Effector memory CD8-positive, alpha-beta T cell (primary cell): ENCODE measurements around the gene DRC7.

Source experiments
- ATAC-seq: fragments of 150-1000 bp; cut with Tn5 transposase; replicated peaks from 2 replicates; pipeline ENCODE4 v1.10.0; 2021; ENCODE audit warnings: mild to moderate bottlenecking, moderate library complexity
- DNase-seq, 3 experiments: peaks; one replicate each; pipeline ENCODE4 v3.0.0; 2021
- H3K27ac Mint-ChIP-seq, 2 donors: one replicate each; pipeline ENCODE4 v1.8.0; 2022; ENCODE audit warnings: mild to moderate bottlenecking in 2 of 2, mixed read lengths in 2 of 2, moderate library complexity in 2 of 2
- H3K27me3 Mint-ChIP-seq, 2 donors: one replicate each; pipeline ENCODE4 v1.8.0; 2022; ENCODE audit warnings: mixed read lengths in 2 of 2
- H3K36me3 Mint-ChIP-seq: one replicate; pipeline ENCODE4 v1.8.0; 2022; ENCODE audit warnings: mild to moderate bottlenecking, moderate library complexity, mixed read lengths; ENCODE audit not compliant: insufficient read depth
- H3K4me1 Mint-ChIP-seq, 2 donors: one replicate each; pipeline ENCODE4 v1.8.0; 2022; ENCODE audit warnings: low read depth in 2 of 2, mixed read lengths in 2 of 2
- H3K4me3 Mint-ChIP-seq, 2 donors: one replicate each; pipeline ENCODE4 v1.8.0; 2022; ENCODE audit warnings: mild to moderate bottlenecking in 2 of 2, mixed read lengths in 2 of 2, moderate library complexity in 2 of 2
- H3K9me3 Mint-ChIP-seq, 2 donors: one replicate each; pipeline ENCODE4 v1.8.0; 2022; ENCODE audit warnings: mixed read lengths in 2 of 2

Gene DRC7

DNA sequence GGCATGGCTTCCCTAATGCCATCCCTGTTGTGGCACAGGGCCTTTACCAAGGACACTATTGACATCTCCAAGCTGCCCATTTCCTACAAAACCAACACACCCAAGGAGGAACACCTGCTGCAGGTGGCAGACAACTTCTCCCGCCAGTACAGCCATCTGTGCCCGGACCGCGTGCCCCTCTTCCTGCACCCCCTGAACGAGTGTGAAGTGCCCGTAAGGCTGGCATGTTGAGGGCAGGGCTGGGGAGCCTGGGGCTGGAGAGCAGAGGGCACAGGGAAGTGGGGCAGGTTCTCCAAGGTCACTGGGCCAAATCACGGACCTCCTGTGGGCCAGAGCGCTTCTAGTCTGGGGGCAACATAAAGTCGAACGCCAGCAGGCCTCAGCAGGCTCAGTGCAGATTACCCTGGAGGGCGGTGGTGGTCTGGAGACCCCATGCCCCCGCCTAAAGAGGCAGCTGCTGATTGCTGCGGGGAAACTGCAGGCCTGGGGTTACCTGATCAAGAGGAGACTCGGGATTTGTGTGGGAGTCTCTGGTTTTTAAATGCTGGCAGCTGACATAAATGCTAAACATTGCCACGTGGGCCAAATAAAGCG lies 4.3 kb downstream of the DRC7 start:
- no peak overlapping the region for H3K27ac Mint-ChIP-seq
- no peaks in the 10 kb centered on the region for H3K9me3 Mint-ChIP-seq
- peaks cover 5 to 7% of the 10 kb centered on the region in 2 donors for H3K4me1 Mint-ChIP-seq
- DNase-seq (no peak), ATAC-seq (no peak)
- peaks cover 0 to under 1% of the 10 kb centered on the region in 2 donors for H3K27me3 Mint-ChIP-seq
- H3K4me3 Mint-ChIP-seq: no peak overlapping the region
- H3K36me3 Mint-ChIP-seq: peaks cover 4% of the 10 kb centered on the region

DNA sequence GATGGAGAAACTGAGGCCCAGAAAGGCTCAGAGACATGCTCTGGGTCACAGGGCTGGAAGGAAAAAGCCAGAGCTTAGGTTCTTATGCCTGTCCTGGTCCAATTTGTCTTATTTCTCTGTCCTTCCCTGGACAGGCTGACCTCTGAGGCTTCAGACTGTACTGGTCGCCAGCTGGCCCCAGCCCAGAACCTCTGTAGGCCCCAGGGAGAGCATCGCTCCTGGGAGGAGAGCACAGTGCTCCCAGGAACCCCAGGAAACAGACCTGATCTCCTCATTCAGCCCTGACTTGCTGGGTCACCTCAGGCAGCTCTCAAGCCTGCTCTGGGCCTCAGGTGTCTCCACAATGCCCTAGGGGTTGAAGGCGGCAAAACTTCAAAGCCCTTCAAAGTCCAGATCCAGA lies 4.9 kb downstream of the DRC7 start:
- Mint-ChIP-seq H3K36me3 (peaks cover 4% of the 10 kb centered on the region), H3K4me1 (peaks cover 5 to 7% of the 10 kb centered on the region in 2 donors)
- no peak for ATAC-seq

GRCh38 chr16:57699899-57700298 lies 5.3 kb downstream of the DRC7 start:
- DNase-seq: no peak
- ATAC-seq: no peak
- H3K4me1 Mint-ChIP-seq: peaks cover 2 to 4% of the 10 kb centered on the region in 2 donors
- no peaks in the 10 kb centered on the region for H3K9me3 Mint-ChIP-seq
- no peak overlapping the region for H3K4me3 Mint-ChIP-seq
- H3K36me3 Mint-ChIP-seq: peaks cover 4% of the 10 kb centered on the region
- no peaks in the 10 kb centered on the region for H3K27me3 Mint-ChIP-seq
- H3K27ac Mint-ChIP-seq: peak overlapping the region in 1 of 2 donors; percentile 33

More for the DNA sequence above, 4.9 kb downstream of the DRC7 start:
- no peak for DNase-seq
- no peak overlapping the region for H3K4me3 Mint-ChIP-seq
- no peaks in the 10 kb centered on the region for H3K27me3 Mint-ChIP-seq
- H3K27ac Mint-ChIP-seq: no peak overlapping the region
- H3K9me3 Mint-ChIP-seq: no peaks in the 10 kb centered on the region

- peaks cover 0 to 2% of the 10 kb centered on the region in 2 donors for H3K4me1 Mint-ChIP-seq
- H3K27me3 Mint-ChIP-seq: no peaks in the 10 kb centered on the region
- DNase-seq (no peak), ATAC-seq (no peak)
- H3K4me3 Mint-ChIP-seq: no peak overlapping the region
- H3K9me3 Mint-ChIP-seq: no peaks in the 10 kb centered on the region
- peaks cover 4% of the 10 kb centered on the region for H3K36me3 Mint-ChIP-seq
- H3K27ac Mint-ChIP-seq: no peak overlapping the region
These were observed 6.4 kb downstream of the DRC7 start for GRCh38 chr16:57700781-57701551.

DNA sequence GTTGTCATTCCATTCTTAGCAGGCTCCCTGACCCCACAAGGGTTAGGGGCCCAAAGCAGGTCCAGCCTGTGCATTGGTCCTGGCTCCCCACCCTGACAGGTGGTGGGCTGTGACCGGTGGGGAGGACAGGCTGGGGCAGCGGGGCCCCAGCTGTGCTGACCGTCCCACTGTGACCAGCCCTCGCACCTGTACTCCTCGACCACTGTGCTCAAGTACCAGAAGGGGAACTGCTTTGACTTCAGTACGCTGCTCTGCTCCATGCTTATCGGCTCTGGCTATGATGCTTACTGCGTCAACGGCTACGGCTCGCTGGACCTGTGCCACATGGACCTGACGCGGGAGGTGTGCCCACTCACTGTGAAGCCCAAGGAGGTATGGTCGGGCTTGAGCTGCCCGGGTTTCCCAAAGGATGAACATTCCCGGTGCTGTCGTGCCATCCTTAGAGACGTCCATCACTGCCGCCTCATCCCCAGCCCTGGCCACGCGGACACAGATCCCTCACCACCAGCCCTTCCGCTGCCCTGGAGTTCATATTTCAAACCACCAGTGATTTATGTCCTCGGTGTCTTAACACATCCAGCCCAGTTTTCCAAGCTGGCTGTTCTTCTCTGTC lies 7.3 kb downstream of the DRC7 start:
- no peak for ATAC-seq
- Mint-ChIP-seq H3K36me3 (peaks cover 7% of the 10 kb centered on the region), H3K4me3 (no peak overlapping the region), H3K4me1 (peaks cover 0 to 2% of the 10 kb centered on the region in 2 donors), H3K27me3 (peaks cover 4 to 6% of the 10 kb centered on the region in 2 donors), H3K27ac (no peak overlapping the region), H3K9me3 (peaks cover 0 to 3% of the 10 kb centered on the region in 2 donors)
- DNase-seq: no peak

DNA sequence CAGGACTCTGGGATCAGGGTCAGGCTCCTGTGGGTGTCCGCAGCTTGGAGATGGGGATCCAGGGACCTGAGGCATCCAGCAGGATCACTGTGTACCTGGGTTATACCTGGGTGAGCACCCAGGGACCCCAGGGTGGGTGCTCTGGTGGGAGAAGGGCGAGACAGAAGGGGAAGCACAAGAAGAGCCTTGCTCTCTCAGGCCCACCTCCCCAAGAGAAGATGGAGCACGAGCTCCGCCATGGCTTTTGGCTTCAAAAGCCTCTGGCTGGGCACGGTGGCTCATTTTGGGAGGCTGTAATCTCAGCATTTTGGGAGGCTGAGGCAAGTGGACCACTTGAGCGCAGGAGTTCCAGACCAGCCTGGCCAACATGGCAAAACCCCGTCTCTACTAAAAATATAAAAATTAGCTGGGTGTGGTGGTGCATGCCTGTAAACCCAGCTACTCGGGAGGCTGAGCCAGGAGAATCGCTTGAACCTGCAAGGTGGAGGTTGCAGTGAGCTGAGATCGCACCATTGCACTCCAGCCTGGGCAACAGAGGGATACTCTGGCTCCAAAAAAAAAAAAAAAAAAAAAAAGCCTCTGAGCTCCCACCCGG lies 8.9 kb downstream of the DRC7 start:
- Mint-ChIP-seq H3K27ac (no peak overlapping the region), H3K4me3 (no peak overlapping the region), H3K4me1 (peaks cover 0 to 2% of the 10 kb centered on the region in 2 donors), H3K9me3 (peaks cover 0 to 4% of the 10 kb centered on the region in 2 donors), H3K27me3 (peaks cover 16 to 23% of the 10 kb centered on the region in 2 donors), H3K36me3 (peaks cover 7% of the 10 kb centered on the region)
- ATAC-seq: no peak
- no peak for DNase-seq

- Mint-ChIP-seq H3K4me1 (peaks cover 0 to 2% of the 10 kb centered on the region in 2 donors), H3K4me3 (no peak overlapping the region), H3K36me3 (peaks cover 7% of the 10 kb centered on the region), H3K9me3 (peaks cover 0 to 4% of the 10 kb centered on the region in 2 donors), H3K27ac (no peak overlapping the region), H3K27me3 (peaks cover 17 to 24% of the 10 kb centered on the region in 2 donors)
- no peak for DNase-seq
- ATAC-seq: no peak
These were observed 9.7 kb downstream of the DRC7 start for GRCh38 chr16:57704011-57704904.

DNA sequence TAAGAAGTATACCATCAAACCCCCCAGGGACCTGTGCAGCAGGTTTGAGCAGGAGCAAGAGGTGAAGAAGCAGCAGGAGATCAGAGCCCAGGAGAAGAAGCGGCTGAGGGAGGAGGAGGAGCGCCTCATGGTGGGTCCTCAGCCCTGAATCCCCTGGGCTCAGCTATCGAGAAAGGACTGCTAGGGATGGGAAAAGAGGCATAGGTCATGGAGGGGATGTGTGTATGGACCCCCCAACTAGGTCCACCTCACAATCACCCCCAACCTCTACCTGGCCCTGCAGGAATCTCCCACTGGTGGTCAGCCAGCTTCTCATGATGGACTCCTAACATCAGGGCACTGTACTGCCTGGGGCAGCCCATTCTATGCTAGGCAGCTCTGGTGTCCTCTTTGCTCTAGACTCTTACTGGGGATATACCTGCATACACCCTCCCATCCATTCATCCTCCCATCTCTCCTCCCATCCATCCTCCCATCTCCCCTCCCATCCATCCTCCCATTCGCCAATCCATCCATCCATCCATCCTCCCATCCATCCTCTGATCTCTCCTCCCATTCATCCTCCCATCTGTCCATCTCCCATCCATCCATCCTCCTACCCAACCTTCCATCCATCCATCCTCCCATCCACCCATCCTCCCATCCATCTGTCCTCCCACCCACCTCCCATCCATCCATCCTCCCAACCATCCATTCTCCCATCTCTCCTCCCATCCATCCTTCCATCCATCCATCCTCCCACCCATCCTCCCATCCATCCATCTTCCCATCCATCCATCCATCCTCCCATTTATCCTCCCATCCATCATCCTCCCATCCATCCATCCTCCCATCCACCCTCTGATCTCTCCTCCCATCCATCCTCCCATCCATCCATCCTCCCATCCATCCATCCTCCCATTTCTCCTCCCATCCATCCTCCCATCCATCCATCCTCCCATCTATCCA lies 10.6 kb downstream of the DRC7 start:
- Mint-ChIP-seq H3K4me1 (no peaks in the 10 kb centered on the region), H3K27ac (peak overlapping the region in 1 of 2 donors; percentile 25), H3K27me3 (peaks cover 17 to 24% of the 10 kb centered on the region in 2 donors), H3K9me3 (peaks cover 0 to 4% of the 10 kb centered on the region in 2 donors), H3K36me3 (peaks cover 7% of the 10 kb centered on the region), H3K4me3 (no peak overlapping the region)
- DNase-seq (no peak), ATAC-seq (no peak)

- Mint-ChIP-seq H3K36me3 (peaks cover 7% of the 10 kb centered on the region), H3K27ac (no peak overlapping the region), H3K4me3 (no peak overlapping the region), H3K27me3 (peaks cover 17 to 24% of the 10 kb centered on the region in 2 donors), H3K9me3 (peaks cover 0 to 4% of the 10 kb centered on the region in 2 donors), H3K4me1 (no peaks in the 10 kb centered on the region)
- no peak for DNase-seq
- no peak for ATAC-seq
These were observed 12.1 kb downstream of the DRC7 start for GRCh38 chr16:57706717-57707116.

DNA sequence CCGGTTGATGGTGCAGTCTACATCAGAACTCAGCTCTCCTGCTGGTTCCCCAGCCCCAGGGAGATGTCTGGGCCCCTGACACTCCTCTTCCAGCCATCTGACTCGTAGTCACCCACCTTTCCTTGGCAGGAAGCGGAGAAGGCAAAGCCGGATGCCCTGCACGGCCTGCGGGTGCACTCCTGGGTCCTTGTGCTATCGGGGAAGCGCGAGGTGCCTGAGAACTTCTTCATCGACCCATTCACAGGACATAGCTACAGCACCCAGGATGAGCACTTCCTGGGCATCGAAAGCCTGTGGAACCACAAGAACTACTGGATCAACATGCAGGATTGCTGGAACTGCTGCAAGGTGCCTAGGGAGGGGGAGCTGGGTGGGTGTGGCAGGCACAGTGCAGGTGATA lies 12.7 kb downstream of the DRC7 start:
- DNase-seq (no peak), ATAC-seq (no peak)
- Mint-ChIP-seq H3K36me3 (peaks cover 7% of the 10 kb centered on the region), H3K9me3 (peaks cover 0 to 4% of the 10 kb centered on the region in 2 donors), H3K4me1 (no peaks in the 10 kb centered on the region), H3K27ac (no peak overlapping the region), H3K27me3 (peaks cover 17 to 24% of the 10 kb centered on the region in 2 donors), H3K4me3 (no peak overlapping the region)

DNA sequence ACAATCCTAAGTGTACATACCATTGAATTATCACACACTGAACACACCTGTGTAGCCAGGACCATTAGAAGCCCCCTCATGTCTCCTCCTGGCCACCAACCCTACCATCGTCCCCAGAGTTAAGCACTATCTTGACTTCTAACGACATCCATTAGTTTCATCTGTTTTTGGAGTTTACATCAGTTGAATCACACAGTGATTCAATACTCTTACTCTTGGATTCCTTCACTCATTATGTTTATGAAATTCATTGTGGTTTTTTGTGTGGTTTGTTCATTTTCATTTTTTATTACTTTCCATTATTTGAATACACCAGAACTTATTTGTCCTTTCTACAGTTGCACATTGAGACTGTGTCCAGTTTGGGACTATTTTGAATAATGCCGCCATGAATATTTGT lies 13.6 kb downstream of the DRC7 start:
- ATAC-seq (no peak), DNase-seq (no peak)
- H3K27ac Mint-ChIP-seq: no peak overlapping the region

DNA sequence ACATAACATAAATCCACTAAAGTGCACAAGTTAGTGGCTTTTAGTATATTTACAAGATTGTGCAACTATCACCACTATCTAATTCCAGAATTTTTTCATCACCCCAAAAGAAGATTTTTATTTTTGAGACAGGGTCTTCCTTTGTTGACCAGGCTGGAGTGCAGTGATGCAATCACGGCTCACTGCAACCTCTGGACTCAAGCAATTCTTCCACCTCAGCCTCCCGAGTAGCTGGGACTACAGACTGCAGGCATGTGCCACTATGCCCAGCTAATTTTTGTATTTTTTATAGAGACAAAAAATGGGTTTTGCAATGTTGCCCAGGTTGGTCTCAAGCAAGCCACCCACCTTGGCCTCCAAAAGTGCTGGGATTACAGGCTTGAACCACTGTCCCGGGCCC lies 15.1 kb downstream of the DRC7 start:
- Mint-ChIP-seq H3K4me1 (no peaks in the 10 kb centered on the region), H3K4me3 (no peak overlapping the region)
- DNase-seq: no peak

More for the DNA sequence above, 13.6 kb downstream of the DRC7 start:
- Mint-ChIP-seq H3K9me3 (peaks cover 0 to 4% of the 10 kb centered on the region in 2 donors), H3K4me3 (no peak overlapping the region), H3K4me1 (no peaks in the 10 kb centered on the region), H3K36me3 (peaks cover 7% of the 10 kb centered on the region), H3K27me3 (peaks cover 17 to 24% of the 10 kb centered on the region in 2 donors)

More for the DNA sequence above, 15.1 kb downstream of the DRC7 start:
- peaks cover 5% of the 10 kb centered on the region for H3K36me3 Mint-ChIP-seq
- ATAC-seq: no peak
- peaks cover 17 to 24% of the 10 kb centered on the region in 2 donors for H3K27me3 Mint-ChIP-seq
- H3K9me3 Mint-ChIP-seq: peaks cover 0 to 4% of the 10 kb centered on the region in 2 donors
- H3K27ac Mint-ChIP-seq: no peak overlapping the region
